Thyroid gland (tissue), 4 donors: Measurements from ENCODE around the gene LPP.

Experiments used
- CTCF ChIP-seq, 6 experiments: fragments of 200-600 bp in 3 of 6; fragments of 450-650 bp in 3 of 6; sonication (generic) in 3 of 6; IDR thresholded peaks; one replicate each; pipeline ENCODE4 v1.5.1; 2016 to 2019; ENCODE audit warnings: antibody characterized with exemption in 6 of 6, mild to moderate bottlenecking in 2 of 6, inconsistent platforms in 1 of 6, moderate library complexity in 1 of 6
- POLR2A ChIP-seq, 2 donors: fragments of 450-650 bp; IDR thresholded peaks; one replicate each; pipeline ENCODE4 v1.6.1; 2017; ENCODE audit warnings: antibody characterized with exemption in 2 of 2, mild to moderate bottlenecking in 2 of 2, moderate library complexity in 1 of 2

- TF ChIP-seq POLR2A (IDR thresholded peaks at IDR 0.05) = no peak
- no peak for TF ChIP-seq CTCF (IDR thresholded peaks at IDR 0.05)
Measured at GRCh38 chr3:188326968-188327367, 173.0 kb downstream of the LPP start.
